Mammary microvascular endothelial cell (primary cell): Measurements from ENCODE around the gene CTSH. TPM values are rescaled to one million over a fixed set of nuclear protein-coding genes. Genes with fewer than 3 reads are reported as not detected.

Experiments
- total RNA-seq: library from RNA; depleted of rRNA; stranded (reverse); fragments of >200 nt; gene quantifications from 2 replicates; pipeline ENCODE4 v1.2.3, GENCODE V29; 2015

CTSH gene
- total RNA-seq = 74.3 and 84.1 TPM in 2 replicates

GRCh38 chr15:78944669-78945407, at the start of gene CTSH:
TSS of gene CTSH (minus strand) at chr15:78945046. CDS start at chr15:78944981, 65 bp downstream.

GRCh38 chr15:78872155-78872971, 72.5 kb downstream of the CTSH start, which contains the start of gene MORF4L1:
TSS of gene MORF4L1 (plus strand) at chr15:78872890. CDS start at chr15:78873018, 128 bp downstream.

Other genes with a start within 250 kb of the CTSH start
- 15.2 and 17.3 TPM in 2 replicates for gene ADAMTS7, start 133.6 kb downstream of the CTSH start, total RNA-seq
- 213 and 254 TPM in 2 replicates for gene MORF4L1, start 72.2 kb downstream of the CTSH start, total RNA-seq
- gene RASGRF1, start 145.7 kb upstream of the CTSH start, total RNA-seq = 0.07 and 0.69 TPM in 2 replicates